ENCODE results near the gene ADAMTS8.

GRCh38 chr11:130470832-130471706, 42.7 kb upstream of the ADAMTS8 start:
- TF ChIP-seq POLR2AphosphoS5 (IDR thresholded peaks at IDR 0.05; ENCODE audit: borderline replicate concordance, low read depth, low read length) = no peak
- no peak for TF ChIP-seq EZH2 (IDR thresholded peaks at IDR 0.05)
- no peak for TF ChIP-seq FOXP2 (optimal IDR thresholded peaks at IDR 0.05; ENCODE audit: control extremely low read depth, extremely low read length, insufficient read depth)
